Activated naive CD4-positive, alpha-beta T cell (primary cell): Measurements from ENCODE around the gene NFIA.

Experiments
- DNase-seq, 4 experiments: peaks; one replicate each; lab custom pipeline; 2025; lab: John Stamatoyannopoulos, UW

The NFIA gene

DNA sequence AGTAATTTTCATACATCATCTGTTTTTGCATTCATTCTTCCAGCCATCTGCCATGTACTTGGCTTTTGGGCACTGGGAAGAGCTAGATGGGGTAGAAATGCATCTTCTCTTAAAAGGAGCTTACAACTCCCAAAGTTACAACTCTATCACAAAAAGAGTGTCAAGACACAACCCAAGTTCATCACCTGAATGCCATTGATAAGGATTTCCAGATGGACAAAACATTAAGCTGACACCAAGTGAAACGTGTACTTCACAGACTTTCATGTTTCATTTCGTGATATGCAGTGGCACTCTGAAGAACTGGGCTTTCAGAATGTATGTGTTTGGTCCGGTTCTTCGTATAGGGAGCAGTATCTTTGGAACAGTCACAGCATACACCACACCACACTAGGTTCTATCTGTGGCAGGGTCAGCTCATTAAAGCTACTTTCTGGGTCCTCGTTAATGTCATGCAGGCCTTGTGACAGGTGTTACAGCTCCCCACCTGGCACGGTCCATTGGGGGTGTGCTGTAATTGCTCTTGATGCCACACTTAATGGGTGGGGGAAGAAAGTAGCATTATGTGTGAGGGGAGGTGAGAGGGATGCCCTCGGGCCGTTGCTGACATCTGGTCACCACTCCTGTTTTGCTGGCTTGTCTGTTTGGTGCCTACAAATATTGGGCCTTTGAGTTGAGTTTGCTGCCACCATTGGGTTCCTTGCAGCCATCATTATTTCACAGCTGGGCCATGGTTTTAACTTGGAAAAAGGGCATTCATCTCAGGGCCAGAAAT lies 164.9 kb downstream of the NFIA start:
- DNase-seq: no peak

DNA sequence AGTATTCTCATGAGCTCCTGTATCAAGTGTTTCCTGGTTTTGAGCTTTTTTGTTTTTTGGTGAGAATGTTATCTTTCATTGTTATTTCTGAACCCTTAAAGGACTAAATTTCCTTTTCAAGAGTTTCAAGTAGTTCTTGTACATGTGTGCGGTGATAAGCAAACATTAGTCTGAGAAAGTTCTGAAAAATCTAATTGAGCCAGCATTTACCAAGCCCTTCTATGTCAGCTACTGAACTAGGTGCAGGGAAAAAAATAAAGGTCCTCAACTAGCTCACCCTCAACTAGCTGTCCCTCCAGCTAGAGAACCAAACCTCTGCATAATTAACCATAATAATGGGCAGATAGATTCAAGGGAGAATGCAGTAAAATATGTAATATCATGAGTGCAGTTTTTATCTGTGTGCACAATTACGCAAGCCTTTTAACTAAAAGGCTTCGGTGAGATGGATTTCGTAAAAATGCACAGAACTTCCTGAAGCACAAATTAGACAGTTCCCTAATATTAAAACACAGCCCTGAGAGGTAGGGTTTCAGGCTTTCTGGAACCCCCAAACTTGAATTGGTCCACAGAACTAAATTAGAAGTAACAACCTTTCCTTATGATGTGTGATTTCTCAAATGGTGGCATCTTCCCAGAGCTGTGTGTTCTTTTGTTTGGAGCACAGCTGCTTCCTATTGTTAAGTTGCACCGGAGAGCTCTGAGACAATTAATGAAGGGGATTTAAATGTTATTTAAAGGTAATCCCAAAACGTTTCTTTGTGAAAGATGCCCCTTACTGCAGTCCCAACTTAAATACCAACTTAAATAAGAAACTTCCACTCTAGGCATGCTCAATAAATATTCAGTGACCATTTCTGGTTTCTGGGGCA lies 165.8 kb downstream of the NFIA start:
- DNase-seq: no peak

DNA sequence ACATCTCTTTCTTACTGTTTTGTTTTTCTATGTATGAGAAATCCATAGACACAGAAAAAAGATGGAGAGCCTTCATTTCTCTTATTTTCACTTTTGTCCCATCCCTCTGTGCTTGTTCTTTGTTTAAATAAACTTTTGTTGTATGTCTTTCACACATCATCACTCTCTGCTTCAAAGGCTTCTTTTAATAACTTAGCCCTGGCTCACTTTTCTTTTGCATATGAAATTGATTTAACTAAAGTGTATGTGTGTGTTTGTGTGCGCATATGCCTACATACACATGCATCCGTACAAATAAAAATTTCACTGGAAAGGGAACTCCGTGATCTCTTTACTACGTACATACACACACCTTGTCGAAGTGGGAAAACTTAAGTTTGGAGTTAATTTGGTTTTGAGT lies 168.6 kb downstream of the NFIA start:
- no peak for DNase-seq

DNA sequence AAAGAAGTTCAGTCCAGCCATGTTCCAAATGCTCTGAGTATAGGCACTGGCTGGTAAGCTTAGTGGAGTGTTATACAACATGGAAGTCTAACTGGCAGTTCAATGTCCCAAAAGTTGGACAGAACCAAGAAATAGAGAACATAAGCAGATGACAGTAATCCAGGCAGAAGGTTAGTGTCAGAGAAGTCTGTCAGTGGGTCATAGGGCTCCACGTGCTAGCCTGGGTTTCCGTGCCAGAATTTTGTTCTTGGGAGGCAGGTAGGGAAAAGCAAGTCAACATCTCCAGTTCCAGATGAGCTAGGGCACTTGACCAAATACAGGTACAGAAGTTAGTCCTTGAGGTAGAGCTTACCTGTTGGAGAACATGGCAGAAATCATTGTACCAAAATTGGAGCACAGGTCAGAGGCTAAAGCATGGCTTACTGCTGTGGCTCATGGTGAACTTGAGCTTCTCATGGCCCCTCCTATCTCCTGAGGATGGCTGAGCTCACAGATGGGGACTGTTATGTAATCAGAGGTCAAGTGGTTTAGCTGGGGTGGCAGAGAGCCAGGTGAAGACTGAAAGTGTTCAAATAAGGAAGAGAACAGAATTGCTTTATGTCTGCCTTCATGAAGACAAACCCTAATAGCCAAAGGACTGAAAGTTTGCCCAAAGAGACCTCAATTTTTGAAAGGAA lies 170.8 kb downstream of the NFIA start:
- no peak for DNase-seq

DNA sequence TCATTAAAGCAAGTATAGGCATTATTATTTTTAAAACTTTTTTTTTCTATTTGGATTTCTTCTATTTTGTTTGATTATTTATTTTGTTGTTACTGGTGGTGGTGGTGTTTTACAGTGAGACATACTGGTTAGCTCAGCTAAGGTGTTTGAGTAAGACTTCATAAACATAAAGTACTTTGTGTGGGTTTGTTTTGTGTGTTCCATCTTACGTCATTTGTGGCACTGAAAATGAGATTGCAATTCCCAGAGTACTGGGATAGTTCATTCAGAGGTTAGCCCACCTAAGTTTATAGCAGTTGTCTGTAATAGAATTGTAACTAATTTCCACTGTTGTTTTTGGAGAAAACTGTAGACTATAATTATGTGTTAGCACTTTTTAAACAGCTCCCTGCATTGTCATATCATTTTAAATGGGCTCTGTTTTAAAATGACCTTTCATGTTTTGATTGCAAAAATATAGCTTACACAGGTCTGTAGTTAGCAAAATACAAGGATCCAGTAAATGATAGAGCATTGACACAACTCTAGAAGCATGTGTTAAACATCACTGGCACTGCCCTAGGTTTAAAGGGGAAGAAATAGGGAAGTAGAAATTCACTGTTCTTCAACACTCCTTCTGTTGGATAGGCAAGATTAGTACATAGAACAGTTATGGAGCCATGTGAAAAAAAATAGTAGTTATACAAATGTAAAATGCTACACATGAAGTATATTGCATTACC lies 171.7 kb downstream of the NFIA start:
- DNase-seq: no peak

DNA sequence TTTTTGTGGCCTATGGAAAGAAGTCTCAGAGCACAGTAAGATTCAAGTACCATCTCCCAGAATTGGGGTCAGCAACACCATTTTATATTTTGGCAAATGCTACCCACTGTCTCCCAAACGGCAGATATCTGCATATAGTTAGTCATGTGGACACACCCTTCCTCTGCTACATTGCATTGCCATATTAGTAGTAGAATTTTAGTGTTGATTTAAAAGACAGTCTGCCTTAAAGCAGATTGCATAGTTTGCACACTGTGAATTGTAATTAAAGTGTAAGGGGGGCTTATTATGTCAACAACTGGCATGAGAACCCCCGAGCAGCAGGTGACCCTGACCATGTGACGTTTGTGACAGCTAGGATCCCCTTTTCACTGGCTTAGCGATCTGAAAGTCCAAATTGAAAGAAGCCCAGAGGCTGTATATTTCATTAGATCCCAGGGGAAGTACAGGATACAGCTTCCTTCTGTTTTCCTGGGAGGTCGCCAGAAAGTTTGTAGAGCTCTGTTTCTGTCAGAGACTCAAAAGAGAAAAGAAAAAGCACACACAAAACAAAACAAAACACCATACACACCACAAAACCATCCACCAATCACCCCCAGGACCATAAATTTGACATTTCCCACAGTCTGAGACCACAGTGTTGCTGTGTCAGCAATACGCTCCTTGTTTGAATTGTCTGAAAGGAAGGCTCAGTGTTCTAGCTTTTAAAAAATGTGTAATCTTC lies 172.4 kb downstream of the NFIA start:
- DNase-seq: no peak

DNA sequence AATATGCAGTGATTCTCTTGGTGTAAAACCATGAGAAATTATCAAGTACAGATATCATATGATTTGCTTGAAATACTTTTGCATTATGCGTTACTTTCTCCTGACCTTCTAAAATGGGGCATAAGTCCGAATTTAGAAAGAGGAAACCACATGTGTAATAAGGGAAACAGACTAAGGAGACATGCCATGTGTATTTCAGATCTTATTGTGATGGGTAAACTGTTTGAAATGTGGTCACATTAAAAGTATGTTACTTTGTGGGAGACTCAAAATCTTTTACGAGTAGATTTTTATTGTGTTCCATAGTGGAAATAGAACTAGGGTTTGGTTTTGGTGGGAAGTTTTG lies 173.0 kb downstream of the NFIA start:
- no peak for DNase-seq

DNA sequence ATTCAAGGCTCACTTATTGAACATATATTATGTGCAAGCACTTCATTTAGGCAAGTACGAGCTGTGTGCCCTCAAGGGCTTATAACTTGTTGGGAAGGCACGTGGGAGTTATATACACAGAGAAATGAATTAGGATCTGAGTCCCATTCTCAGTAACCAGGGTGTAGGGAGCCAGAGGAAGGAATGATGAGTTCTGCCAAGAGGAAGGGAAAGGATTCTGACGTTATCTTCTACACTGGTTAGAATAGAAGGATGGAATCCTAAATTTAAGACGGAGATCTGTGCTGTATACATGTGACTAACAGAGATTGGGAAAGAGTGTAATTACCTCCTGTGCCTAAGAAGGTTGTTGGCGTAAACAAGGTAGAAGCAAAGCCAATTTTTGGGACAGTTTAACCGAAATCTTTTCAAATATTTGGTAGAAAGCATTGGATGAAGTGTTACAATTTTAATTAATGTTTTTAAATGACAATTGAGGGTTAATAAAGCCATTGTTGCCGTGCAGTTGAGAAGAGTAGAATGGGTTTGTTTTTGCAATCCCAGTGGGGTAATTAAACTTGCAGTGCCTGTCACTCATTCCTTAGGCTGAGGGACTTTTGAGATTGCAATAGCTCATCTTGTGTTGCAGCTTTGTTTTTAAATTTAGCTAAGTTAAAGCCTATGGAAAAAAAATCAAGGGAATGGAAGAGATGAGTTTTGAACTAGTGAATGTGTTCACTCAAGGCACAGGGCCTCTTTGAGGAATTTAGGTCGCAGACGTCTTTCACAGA lies 177.2 kb downstream of the NFIA start:
- DNase-seq: no peak

DNA sequence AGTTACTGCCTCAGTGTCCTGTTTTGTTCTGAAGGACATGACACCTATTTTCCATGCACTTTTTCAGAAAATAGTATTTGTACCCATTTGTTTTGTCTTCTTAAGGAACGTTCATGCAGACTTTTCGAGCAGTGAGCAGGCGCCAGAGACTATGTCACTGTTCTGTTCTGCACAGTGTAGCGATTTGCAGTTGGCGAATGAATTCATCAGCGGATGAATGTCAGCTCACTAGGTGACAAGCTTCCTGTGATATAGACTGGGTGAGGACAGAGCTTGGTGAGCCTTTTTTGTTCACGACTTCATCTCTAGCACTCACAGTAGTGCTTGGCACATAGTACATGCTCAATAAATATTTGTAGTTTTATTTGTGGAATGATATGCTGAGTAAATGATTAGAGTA lies 177.8 kb downstream of the NFIA start:
- DNase-seq: no peak

DNA sequence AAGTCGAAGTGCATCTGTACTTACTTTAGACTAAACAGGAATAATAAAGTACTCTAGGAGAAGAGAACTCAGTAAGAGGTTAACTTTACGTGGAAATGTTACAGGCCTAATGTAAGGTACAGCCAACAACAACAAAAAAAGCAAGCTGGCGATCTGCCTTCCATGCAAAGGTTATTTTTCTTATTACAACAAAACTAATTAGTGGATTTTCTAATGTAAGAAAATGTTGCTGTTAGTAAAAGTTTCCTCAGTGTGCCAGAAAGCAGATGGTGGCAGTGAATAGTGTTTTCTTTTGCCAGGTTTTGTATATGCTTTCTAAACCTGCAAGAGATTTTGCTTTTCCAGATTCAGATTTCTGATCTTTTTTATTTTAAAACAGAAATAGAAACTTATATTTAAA lies 179.2 kb downstream of the NFIA start:
- DNase-seq: no peak

DNA sequence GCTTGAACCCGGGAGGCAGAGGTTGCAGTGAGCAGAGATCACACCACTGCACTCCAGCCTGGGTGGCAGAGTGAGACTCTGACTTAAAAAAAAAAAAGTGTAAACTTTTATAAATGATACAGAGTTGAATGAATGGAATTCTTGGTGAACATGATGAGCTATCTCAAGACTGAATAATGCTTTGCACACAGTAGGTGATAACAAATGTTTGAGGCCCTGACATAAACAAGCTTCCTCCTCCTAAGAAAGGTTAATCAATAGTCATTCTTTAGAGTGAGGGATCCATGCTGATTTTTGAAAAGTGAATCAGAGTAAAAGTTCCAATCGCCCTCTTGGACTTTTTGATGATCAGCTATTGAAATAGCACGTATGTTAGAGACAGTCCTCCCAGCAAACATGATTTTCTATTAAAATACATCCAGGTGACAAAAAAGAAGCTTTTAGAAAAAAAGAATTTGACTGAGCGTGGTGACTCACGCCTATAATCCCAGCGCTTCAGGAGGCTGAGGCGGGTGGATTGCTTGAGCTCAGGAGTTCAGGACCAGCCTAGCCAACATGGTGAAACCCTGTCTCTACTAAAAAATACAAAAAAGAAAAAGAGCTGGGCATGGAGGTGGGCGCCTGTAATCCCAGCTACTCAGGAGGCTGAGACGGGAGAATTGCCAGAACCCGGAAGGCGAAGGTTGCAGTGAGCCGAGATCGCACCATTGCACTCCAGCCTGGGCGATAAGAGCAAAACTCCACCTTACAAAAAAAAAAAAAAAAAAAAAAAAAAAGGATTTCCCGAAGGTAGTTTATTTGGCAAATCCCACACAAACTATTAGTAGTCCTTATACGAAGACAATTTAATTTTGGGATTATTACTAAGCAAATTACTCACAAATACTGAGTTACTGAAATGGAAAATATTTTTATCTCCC lies 181.8 kb downstream of the NFIA start:
- no peak for DNase-seq

DNA sequence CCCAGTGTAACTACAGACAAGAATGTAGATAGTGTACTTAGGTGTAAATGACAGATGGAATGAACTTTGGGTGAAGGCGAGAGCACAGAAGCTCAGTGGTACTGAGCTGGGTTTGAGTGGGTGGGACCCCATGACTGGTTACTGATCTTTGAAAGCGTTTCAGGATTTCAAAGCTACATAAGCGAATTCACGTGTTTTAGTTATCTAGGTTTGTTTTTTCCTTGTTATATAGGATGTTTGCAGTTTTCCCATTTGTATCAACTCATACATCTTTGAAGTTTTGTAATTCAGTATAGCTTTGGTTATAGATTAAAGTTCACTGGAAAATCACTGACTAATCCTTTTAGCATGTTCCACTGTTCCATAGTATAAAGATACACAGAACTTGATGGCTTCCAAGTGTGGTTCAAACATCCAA lies 182.5 kb downstream of the NFIA start:
- no peak for DNase-seq

DNA sequence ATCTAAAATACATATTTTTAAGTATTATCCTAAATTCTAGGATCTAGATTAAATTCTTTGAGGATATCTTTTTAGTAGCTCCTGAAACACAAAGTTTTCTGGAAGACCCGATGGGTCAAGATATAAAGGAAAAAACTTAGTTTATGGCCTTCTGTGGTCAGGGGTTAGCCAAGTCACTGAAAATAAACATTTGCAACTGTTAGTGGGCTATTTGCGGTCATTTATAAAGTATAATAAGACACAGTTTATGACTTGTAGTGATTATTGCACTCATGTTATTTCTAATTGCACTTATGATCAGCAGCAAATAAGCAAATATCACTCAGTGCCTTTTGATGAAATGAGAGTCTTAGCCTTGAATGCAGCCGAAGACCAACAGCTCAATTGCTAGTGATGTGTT lies 183.3 kb downstream of the NFIA start:
- no peak for DNase-seq

DNA sequence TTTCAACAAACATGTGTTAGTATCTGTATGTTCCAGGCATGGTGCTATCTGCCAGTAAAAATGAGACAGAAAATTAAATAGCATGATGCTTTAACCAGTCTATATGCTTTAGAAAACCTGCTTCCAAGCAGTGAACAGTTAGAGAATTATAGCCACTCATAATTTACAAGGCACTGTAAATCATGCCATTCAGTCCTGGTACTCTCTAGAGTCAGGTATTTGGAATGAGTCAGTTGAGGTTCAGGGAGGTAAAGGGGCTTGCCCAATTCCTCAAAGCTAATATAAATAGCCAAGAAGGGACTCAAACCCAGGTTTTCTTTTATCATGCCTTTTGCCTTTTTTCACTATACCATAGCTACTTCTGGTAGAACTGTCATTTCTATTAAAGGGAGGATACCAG lies 184.4 kb downstream of the NFIA start:
- DNase-seq: no peak

DNA sequence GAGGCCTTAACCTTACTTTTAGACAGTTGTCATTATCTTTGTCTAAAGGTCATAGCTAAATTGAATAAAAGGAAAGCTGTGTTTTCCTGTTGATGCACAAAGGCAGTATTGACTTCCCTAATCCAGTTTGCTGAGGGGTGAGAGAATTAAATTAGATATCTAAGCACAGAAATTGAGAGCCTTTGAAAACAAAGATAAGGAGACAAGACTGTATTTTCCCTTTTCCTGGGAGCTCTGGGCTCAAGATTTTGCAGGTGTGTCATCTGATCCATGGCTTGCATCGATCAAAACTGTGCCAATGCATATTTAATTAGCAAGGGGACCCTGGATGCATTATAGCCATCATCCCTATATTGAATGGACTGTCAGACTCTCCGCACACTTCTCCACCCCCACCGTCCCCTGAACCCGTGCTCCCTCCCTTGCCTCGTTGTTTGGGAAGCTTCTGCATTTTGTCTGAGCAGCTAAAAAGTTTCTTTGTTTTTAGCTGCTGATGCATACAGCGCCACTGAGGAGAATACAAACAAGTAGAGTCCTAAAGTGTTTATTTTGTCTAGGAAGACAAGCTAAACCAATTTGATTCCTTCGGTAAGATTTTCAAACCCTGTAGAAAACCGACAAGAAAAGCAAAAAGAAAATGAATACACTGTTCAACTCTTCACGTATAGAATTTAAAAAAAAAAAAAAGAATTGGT lies 186.3 kb downstream of the NFIA start:
- DNase-seq: no peak

DNA sequence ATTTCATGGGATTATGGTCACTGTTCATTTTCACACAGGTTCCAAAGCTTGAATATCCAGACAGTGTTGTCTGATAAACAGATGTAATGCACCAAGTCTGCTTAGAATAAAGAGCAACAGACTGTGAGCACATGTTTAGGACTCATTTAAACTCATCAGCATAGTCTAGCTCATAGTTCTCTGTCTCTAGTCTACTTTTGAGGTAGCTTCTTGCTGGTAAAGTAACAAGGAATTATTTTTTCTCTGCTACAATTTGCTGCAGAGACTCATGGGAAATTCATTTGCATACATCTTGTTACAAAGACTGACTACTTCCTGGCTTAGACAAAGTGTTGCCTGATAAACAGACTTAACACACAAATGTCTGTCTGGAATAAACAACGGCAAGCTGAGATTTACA lies 187.2 kb downstream of the NFIA start:
- no peak for DNase-seq

DNA sequence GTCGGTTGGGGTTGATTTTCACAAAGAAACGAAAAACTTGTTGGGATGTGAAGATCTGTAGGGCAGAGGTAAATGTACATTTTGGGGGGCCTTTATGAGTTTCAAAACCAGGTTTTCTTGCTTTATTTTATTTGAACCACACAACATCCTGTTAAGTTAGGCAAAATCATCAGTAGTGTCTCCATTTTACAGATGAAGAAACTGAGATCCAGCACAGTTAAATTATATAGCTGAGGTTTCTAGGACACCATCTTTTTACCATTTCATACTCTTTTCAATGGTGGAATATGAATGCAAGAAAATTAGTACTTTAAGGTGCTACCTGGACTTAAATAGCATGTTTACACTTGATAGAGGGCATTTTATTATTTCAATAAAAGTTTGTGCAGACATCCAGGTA lies 187.7 kb downstream of the NFIA start:
- no peak for DNase-seq

DNA sequence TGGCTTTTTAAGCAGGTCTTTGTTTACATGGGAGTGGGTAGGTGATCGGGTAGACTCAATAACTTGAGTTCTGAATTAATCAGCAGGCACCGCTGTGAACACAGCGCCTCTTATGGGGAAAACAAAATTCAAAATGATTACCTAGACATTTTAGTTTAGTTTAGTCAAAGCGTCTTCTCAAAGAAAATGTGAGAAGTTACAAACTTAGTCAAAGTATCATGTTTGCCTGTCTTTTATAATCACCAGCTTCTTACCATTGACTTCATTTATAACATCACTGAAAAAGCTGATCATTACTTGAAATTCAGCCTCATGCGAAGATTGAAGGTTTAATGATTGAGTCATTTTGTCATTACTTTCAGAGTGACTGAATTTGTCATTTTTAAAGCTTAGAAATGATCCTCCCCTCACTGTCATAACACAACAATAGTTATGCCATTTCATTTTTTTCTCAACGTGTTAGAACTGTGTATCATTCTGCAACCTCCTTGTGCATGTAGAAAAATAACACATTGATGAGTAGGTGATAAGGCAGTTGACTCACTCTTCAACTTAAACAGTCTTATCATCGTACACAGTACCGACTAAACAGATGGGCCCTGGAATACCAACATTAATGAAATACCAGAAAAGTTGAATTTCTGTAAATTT lies 188.5 kb downstream of the NFIA start:
- DNase-seq: no peak

DNA sequence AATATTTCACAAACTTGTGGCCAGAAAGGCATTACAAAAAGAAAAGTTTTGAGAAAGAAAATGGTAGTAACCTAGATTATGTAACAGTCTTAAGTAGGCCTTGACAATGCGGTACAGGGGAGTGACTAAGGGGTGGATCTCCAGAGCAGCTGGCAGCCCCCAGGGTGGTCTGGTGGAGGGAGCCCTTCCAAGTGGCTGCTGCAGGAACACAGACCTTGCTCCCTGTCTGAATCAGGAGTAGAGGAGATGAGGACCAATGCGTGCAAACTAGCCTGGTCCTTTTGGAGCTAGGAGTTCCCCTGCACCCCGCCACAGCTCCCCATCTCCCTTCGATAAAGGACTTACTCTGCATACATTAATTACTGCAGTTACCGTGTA lies 189.0 kb downstream of the NFIA start:
- DNase-seq: no peak
